ENCODE results near the gene HRH2.
A peak's percentile ranks its signal among the peaks of the same experiment; 100 is the strongest.
"Not testable (repeated sequence)": the region's sequence is repeated elsewhere in the genome, so short reads cannot be mapped to it uniquely, and the experiment has no call there.

The HRH2 gene

GRCh38 chr5:175640106-175640775 is 17.6 kb upstream of the HRH2 start:
- Histone ChIP-seq H3K4me2 (peak overlapping the region; percentile 22), H3K36me3 (no peaks in the 10 kb centered on the region), H3K4me1 (peaks cover 14% of the 10 kb centered on the region), H3K27me3 (no peaks in the 10 kb centered on the region), H3K27ac (no peak overlapping the region), H3K4me3 (no peak overlapping the region), H4K20me1 (no peaks in the 10 kb centered on the region), H3K9ac (0 out of 2 replicates have a peak overlapping the region, but pooled peaks have one; percentile 15), H3K9me3 (no peaks in the 10 kb centered on the region)
- TF ChIP-seq Cebpa-rat (IDR thresholded peaks at IDR 0.05) = no peak

- peaks cover 18% of the 10 kb centered on the region for H3K9me3 ChIP-seq
- H4K20me1 ChIP-seq = no peaks in the 10 kb centered on the region
- no peak for TF ChIP-seq Cebpa-rat (IDR thresholded peaks at IDR 0.05)
- no peak overlapping the region for H3K9ac ChIP-seq
- H3K4me1 ChIP-seq = peaks cover 22% of the 10 kb centered on the region
- no peak overlapping the region for H3K4me3 ChIP-seq
- no peaks in the 10 kb centered on the region for H3K27me3 ChIP-seq
- no peaks in the 10 kb centered on the region for H3K36me3 ChIP-seq
- H3K4me2 ChIP-seq = no peak overlapping the region
- no peak overlapping the region for H3K27ac ChIP-seq
Observed at GRCh38 chr5:175642998-175643397, 14.9 kb upstream of the HRH2 start.

- no peak overlapping the region for H3K4me2 ChIP-seq
- peaks cover 22% of the 10 kb centered on the region for H3K4me1 ChIP-seq
- H3K36me3 ChIP-seq = peaks cover 7% of the 10 kb centered on the region; the same call in 1 of the 2 replicates
- H3K27ac ChIP-seq = no peak overlapping the region
- H3K27me3 ChIP-seq = no peaks in the 10 kb centered on the region
- no peak overlapping the region for H3K9ac ChIP-seq
- H4K20me1 ChIP-seq = no peaks in the 10 kb centered on the region
- no peak overlapping the region for H3K4me3 ChIP-seq
- H3K9me3 ChIP-seq = peaks cover 43% of the 10 kb centered on the region
- no peak for TF ChIP-seq Cebpa-rat (IDR thresholded peaks at IDR 0.05)
Observed at GRCh38 chr5:175646251-175646650, 11.6 kb upstream of the HRH2 start.

- Histone ChIP-seq H3K27me3 (no peaks in the 10 kb centered on the region), H3K4me2 (peak overlapping the region; percentile 86; the same call in 1 of the 2 replicates), H3K4me3 (peak overlapping the region; percentile 25; the same call in 1 of the 2 replicates), H3K9me3 (peaks cover 43% of the 10 kb centered on the region), H3K4me1 (peaks cover 59% of the 10 kb centered on the region), H3K27ac (no peak overlapping the region), H3K36me3 (peaks cover 7% of the 10 kb centered on the region; the same call in 1 of the 2 replicates), H3K9ac (no peak overlapping the region), H4K20me1 (no peaks in the 10 kb centered on the region)
- no peak for TF ChIP-seq Cebpa-rat (IDR thresholded peaks at IDR 0.05)
Observed at GRCh38 chr5:175649967-175650366, 7.9 kb upstream of the HRH2 start.

GRCh38 chr5:175650430-175651205 is 7.3 kb upstream of the HRH2 start:
- H3K4me3 ChIP-seq = not testable (repeated sequence)
- H3K27ac ChIP-seq = 0 out of 2 replicates have a peak overlapping the region, but pooled peaks have one; percentile 23
- peak overlapping the region; percentile 86 for H3K4me2 ChIP-seq

GRCh38 chr5:175652741-175653663 is 4.9 kb upstream of the HRH2 start:
- TF ChIP-seq Cebpa-rat (IDR thresholded peaks at IDR 0.05) = no peak
- H3K4me2 ChIP-seq = peak overlapping the region; percentile 86
- peaks cover 74% of the 10 kb centered on the region for H3K4me1 ChIP-seq
- peak overlapping the region; percentile 47; the same call in 1 of the 2 replicates for H3K4me3 ChIP-seq
- peaks cover 25% of the 10 kb centered on the region for H3K9me3 ChIP-seq
- peak overlapping the region; percentile 84 for H3K27ac ChIP-seq
- no peaks in the 10 kb centered on the region for H4K20me1 ChIP-seq
- H3K36me3 ChIP-seq = peaks cover 7% of the 10 kb centered on the region; the same call in 1 of the 2 replicates
- H3K9ac ChIP-seq = peak overlapping the region; percentile 62
- no peaks in the 10 kb centered on the region for H3K27me3 ChIP-seq

More at GRCh38 chr5:175650430-175651205, 7.3 kb upstream of the HRH2 start:
- H3K36me3 ChIP-seq, H3K9ac ChIP-seq, H4K20me1 ChIP-seq, H3K27me3 ChIP-seq: not testable (repeated sequence)
- H3K4me1 ChIP-seq = peaks cover 66% of the 10 kb centered on the region
- peaks cover 43% of the 10 kb centered on the region for H3K9me3 ChIP-seq

GRCh38 chr5:175653763-175654162 is 4.1 kb upstream of the HRH2 start:
- H3K4me2 ChIP-seq = peak overlapping the region; percentile 86
- H4K20me1 ChIP-seq = peaks cover 1% of the 10 kb centered on the region; the same call in 1 of the 2 replicates
- peaks cover 7% of the 10 kb centered on the region; the same call in 1 of the 2 replicates for H3K36me3 ChIP-seq
- H3K4me1 ChIP-seq = peaks cover 79% of the 10 kb centered on the region
- peaks cover 17% of the 10 kb centered on the region for H3K9me3 ChIP-seq
- H3K9ac ChIP-seq = peak overlapping the region; percentile 62
- peak overlapping the region; percentile 84 for H3K27ac ChIP-seq
- H3K4me3 ChIP-seq = peak overlapping the region; percentile 47; the same call in 1 of the 2 replicates
- no peaks in the 10 kb centered on the region for H3K27me3 ChIP-seq
- TF ChIP-seq Cebpa-rat (IDR thresholded peaks at IDR 0.05) = no peak

- peaks cover 84% of the 10 kb centered on the region for H3K4me1 ChIP-seq
- TF ChIP-seq Cebpa-rat (IDR thresholded peaks at IDR 0.05) = no peak
- H3K9ac ChIP-seq = peak overlapping the region; percentile 62; the same call in 1 of the 2 replicates
- peak overlapping the region; percentile 86 for H3K4me2 ChIP-seq
- peaks cover 12% of the 10 kb centered on the region for H3K9me3 ChIP-seq
- H3K27me3 ChIP-seq = no peaks in the 10 kb centered on the region
- H3K4me3 ChIP-seq = no peak overlapping the region
- peaks cover 7% of the 10 kb centered on the region for H4K20me1 ChIP-seq
- H3K36me3 ChIP-seq = peaks cover 7% of the 10 kb centered on the region; the same call in 1 of the 2 replicates
- peak overlapping the region; percentile 84 for H3K27ac ChIP-seq
Observed at GRCh38 chr5:175654339-175654738, 3.5 kb upstream of the HRH2 start.

- no peak for TF ChIP-seq Cebpa-rat (IDR thresholded peaks at IDR 0.05)
- peaks cover 3% of the 10 kb centered on the region; the same call in 1 of the 2 replicates for H3K36me3 ChIP-seq
- H3K4me1 ChIP-seq = peaks cover 88% of the 10 kb centered on the region
- peak overlapping the region; percentile 84 for H3K27ac ChIP-seq
- H3K4me2 ChIP-seq = peak overlapping the region; percentile 86
- H3K9me3 ChIP-seq = peaks cover 7% of the 10 kb centered on the region
- peaks cover 12% of the 10 kb centered on the region for H4K20me1 ChIP-seq
- H3K27me3 ChIP-seq = no peaks in the 10 kb centered on the region
- H3K9ac ChIP-seq = peak overlapping the region; percentile 20; the same call in 1 of the 2 replicates
- H3K4me3 ChIP-seq = no peak overlapping the region
Observed at GRCh38 chr5:175654807-175655206, 3.1 kb upstream of the HRH2 start.
